ENCODE measurements around the gene RBM47.

DNA sequence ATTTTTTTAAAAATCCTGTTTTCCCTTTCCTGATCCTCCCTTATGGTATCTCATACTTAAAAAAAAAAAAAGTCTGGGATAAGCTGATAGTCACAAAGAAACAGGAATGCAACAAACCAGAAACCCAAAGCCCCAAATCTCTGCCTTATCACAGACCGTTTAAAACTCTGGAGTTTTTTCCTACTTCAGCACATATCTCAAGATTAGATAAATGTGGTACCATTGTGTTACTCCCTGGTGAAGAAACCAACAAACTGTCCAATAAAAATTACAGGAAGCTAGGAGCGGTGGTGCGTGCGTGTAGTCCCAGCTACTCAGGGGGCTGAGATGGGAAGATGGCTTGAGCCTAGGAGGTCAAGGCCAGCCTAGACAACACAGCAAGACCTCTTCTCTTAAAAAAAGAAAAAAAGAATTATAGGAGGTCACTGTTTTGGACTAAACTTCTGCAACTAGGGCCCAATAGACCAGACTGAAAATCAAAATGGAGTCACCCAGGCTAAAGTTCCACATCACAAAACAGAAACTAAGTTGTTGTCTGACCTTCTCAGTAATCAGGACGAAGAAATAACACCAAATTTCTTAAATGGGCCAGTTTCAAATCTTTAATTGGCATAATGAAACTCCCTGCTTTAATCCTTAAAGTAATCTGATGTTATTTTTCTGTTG, 51.9 kb downstream of the RBM47 start:
- no peak for TF ChIP-seq POLR2A (IDR thresholded peaks at IDR 0.05; ENCODE audit: low read length)
- TF ChIP-seq GATA1 (IDR thresholded peaks at IDR 0.05; ENCODE audit: low read depth, low read length), result no peak
